ENCODE data around the gene GRP.

GRP gene

GRCh38 chr18:59266886-59267502, 47.0 kb downstream of the GRP start:
- DNase-seq (ENCODE audit: insufficient read length, low spot score), result no peak
- FAIRE-seq, result no peak

GRCh38 chr18:59267503-59268126, 47.7 kb downstream of the GRP start:
- DNase-seq (ENCODE audit: insufficient read length, low spot score) (no peak), FAIRE-seq (no peak)

GRCh38 chr18:59268127-59268720, 48.3 kb downstream of the GRP start:
- FAIRE-seq, result no peak
- no peak for DNase-seq (ENCODE audit: insufficient read length, low spot score)

- DNase-seq (ENCODE audit: insufficient read length, low spot score), result no peak
- FAIRE-seq, result no peak
Measured at GRCh38 chr18:59268721-59269562, 49.0 kb downstream of the GRP start.

GRCh38 chr18:59269563-59270119, 49.7 kb downstream of the GRP start:
- no peak for DNase-seq (ENCODE audit: insufficient read length, low spot score)
- no peak for FAIRE-seq

- FAIRE-seq, result no peak
Measured at GRCh38 chr18:59270689-59271257, 50.8 kb downstream of the GRP start.

GRCh38 chr18:59271606-59272220, 51.8 kb downstream of the GRP start:
- DNase-seq (ENCODE audit: insufficient read length, low spot score) (no peak), FAIRE-seq (no peak)

More at GRCh38 chr18:59270689-59271257, 50.8 kb downstream of the GRP start:
- no peak for DNase-seq (ENCODE audit: insufficient read length, low spot score)

GRCh38 chr18:59272221-59272888, 52.4 kb downstream of the GRP start:
- no peak for DNase-seq (ENCODE audit: insufficient read length, low spot score)
- no peak for FAIRE-seq

- DNase-seq (ENCODE audit: insufficient read length, low spot score) (no peak), FAIRE-seq (no peak)
Measured at GRCh38 chr18:59272891-59273758, 53.2 kb downstream of the GRP start, which contains the start of gene RAX. Gene RAX, minus strand, starts transcription at chr18:59273454. Its CDS starts 248 bp downstream, at chr18:59273206.

GRCh38 chr18:59273759-59274532, 54.0 kb downstream of the GRP start:
- no peak for DNase-seq (ENCODE audit: insufficient read length, low spot score)
- no peak for FAIRE-seq

GRCh38 chr18:59274533-59274928, 54.6 kb downstream of the GRP start:
- FAIRE-seq (no peak), DNase-seq (ENCODE audit: insufficient read length, low spot score) (no peak)

GRCh38 chr18:59275406-59275949, 55.5 kb downstream of the GRP start:
- FAIRE-seq, result no peak
- DNase-seq (ENCODE audit: insufficient read length, low spot score), result no peak

- FAIRE-seq, result no peak
- no peak for DNase-seq (ENCODE audit: insufficient read length, low spot score)
Measured at GRCh38 chr18:59276047-59276446, 56.1 kb downstream of the GRP start.

GRCh38 chr18:59278793-59279192, 58.8 kb downstream of the GRP start:
- FAIRE-seq, result no peak
- DNase-seq (ENCODE audit: insufficient read length, low spot score), result no peak

GRCh38 chr18:59279193-59279592, 59.2 kb downstream of the GRP start:
- DNase-seq (ENCODE audit: insufficient read length, low spot score) (no peak), FAIRE-seq (no peak)

GRCh38 chr18:59279722-59280121, 59.8 kb downstream of the GRP start:
- no peak for FAIRE-seq
- no peak for DNase-seq (ENCODE audit: insufficient read length, low spot score)

All from GM19239 (cell line).